C4-2B (cell line): ENCODE measurements around the gene SH2D3C.

Source experiments
- CTCF ChIP-seq: fragments of 450-650 bp; conservative IDR thresholded peaks from 2 replicates; pipeline ENCODE4 v1.5.1; 2017; ENCODE audit warnings: mild to moderate bottlenecking
- ZFX ChIP-seq: fragments of 450-650 bp; IDR thresholded peaks from 2 replicates; pipeline ENCODE4 v1.6.1; 2017

DNA sequence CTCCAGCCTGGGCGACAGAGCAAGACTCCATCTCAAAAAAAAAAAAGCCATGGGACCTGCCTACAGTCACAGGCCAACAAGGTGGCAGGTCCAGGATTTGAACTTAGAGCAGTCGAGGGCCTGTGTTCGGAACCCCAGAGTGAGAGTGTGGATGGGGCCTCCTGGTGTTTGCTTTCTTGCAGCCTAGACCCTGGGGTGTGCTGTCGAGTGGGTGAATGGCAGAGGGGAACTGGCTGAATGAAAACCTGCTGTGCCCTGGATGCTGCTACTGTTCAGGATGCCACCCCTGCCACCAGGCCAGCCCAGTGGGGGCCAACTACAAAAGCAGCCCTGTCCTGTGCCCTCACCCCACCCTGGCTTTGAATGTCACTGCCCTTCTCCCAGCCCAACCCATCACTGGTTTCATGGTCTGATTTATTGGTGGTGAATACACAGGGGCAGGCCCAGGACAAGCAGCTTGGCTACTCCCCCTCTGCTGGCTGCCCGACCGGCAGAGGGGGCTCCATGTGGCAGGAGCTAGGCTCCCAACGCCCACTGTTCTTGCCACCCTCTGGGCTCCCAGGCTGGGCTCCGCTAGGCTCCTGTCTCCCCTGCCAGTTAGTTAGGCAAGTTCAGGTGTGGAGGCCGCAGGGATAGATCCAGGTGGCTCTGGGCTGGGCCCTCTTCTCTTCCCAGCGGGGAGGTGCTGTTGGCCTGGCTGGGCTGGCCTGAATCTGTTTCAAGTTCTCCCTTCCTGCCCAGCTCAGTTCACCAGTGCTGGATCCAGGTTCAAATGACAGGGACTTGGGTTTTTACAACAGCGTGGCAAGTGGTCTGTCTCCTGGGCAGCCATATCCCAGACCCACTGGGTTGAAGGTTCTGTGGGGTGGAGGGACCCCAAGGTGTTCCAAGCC, 36.4 kb upstream of the SH2D3C start:
- TF ChIP-seq CTCF, result no peak
- no peak for TF ChIP-seq ZFX
